IPS-11a (cell line): ENCODE measurements around the gene SSBP4.

Experiments
- H3K4me3 ChIP-seq: one replicate; pipeline ENCODE4 v1.5.1; 2013; ENCODE audit warnings: low read depth, low read length, control low read depth

The SSBP4 gene

DNA sequence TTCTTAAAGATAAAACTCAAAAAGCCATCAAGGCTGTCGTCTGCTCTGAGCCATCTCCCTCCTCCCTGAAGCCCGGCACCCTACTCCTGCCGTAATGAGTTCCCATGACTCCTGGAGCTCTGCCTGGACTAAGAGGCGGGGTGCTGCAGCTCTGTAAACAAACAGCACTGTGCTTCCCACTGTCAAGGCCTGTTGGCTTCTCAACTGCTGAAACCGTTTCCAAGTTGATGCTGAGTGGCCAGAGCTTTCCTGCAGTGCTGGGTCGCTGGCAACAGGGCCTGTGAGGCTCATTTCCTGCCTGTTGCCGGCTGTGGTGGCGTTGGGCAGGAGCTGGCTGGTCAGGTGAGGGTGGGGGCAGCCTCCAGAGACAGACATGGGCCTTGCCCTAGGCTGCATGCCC is 45.4 kb downstream of the SSBP4 start:
- no peak overlapping the region for H3K4me3 ChIP-seq

DNA sequence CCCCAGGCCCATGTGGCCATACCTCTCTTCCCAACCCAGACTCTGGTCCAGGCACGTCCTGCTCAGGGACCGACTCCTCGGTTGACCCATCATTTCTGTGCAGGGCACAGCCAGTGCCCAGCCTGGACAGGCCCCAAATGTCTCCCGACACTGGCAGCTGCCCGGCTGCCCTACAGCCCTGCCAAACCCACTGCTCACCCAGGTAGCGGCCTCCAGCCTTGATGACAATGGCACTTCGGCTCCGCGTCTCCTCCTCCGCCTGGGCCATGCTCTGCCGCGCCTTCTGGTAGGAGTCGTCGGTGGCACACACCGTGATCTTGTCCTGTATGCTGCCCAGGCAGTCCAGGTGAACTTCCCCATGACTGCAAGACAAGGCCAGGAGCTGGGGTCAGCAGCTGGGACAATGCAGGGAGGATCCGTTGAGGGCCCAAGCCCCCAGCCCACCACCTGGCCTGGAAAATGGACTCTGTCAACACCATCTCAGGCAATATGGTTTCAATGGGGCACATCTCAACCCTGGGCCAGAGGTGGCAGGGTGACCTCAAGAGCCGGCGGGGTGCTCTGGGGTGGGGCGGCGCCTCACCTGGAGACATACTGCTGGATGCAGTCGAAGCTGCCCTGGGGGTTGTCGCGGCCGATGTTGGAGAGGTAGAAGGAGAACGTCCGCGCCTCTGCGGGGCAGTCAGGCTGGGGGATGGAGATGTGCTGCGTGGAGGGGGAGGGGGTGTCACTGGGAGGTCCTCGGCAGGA is 46.2 kb downstream of the SSBP4 start:
- no peak overlapping the region for H3K4me3 ChIP-seq

DNA sequence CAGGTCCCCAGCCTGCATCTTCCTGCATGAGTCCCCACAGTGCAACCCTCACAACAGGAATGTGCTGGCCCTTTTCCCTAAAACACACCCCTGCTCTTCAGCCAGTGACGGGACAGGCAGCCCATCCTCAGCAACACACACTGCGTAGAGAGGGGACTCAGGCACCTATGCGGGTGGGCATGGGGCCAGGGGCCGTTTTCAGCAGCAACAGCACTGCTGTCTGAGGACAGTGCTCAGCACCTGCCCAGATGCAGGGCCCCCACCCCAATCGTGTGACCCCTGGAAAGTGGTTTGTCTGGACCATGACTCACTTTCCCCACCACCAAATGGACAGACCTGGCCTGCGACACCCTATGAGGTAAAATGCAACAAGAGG is 46.8 kb downstream of the SSBP4 start:
- H3K4me3 ChIP-seq = no peak overlapping the region

DNA sequence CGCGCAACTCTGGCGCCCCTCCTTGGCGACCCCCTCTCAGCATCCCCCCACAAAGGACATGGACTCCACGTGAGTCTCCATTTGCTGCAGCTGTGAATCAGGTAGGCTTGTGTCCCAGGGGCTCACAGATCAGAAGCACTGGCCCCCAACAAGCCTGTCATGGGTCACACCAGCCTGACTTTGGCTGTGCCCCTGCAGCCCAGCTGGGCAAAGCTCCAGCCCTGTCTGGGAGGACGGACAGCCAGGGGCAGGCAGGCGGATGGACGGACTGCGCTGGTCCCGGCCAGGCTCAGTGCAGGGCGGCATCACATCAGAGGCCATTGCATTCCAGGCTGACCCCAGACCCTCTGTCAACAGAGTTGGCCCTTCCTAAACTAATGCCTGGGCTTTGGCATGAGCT is 47.2 kb downstream of the SSBP4 start:
- no peak overlapping the region for H3K4me3 ChIP-seq

DNA sequence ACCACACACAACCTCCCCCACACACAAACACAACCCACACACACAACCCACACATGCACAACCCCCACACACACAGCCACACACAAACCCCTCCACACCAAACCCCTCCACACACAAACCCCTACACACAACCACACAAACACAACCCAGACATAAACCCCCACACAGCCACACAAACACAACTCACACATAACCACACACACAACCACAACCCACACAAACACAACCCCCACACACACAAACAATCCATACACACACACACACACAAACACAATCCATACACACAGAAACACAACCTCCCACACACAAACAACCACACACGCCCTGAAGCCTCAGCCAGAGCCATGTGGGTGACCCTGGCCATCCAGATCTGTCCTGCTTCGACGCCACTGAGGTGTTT is 48.8 kb downstream of the SSBP4 start:
- H3K4me3 ChIP-seq = no peak overlapping the region

DNA sequence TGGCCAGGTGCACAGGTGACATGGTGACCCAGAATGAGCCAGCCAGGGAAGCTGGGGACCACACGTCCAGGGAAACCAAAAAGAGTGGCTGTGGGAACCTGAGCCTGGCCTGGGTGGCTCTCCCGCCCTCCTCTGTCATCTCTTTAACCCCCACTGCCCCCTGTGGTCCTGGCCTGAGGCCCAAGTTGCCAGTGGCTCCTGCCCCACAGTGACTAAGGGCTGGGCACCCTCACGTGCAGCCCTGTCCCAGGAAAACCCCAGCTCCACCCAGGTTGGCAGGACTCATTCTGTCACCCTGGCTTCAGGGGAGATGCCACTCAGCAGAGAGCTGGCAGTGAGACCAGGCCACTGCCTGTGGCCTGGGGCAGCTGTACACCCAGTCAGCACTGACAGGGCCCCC is 49.3 kb downstream of the SSBP4 start:
- no peak overlapping the region for H3K4me3 ChIP-seq

DNA sequence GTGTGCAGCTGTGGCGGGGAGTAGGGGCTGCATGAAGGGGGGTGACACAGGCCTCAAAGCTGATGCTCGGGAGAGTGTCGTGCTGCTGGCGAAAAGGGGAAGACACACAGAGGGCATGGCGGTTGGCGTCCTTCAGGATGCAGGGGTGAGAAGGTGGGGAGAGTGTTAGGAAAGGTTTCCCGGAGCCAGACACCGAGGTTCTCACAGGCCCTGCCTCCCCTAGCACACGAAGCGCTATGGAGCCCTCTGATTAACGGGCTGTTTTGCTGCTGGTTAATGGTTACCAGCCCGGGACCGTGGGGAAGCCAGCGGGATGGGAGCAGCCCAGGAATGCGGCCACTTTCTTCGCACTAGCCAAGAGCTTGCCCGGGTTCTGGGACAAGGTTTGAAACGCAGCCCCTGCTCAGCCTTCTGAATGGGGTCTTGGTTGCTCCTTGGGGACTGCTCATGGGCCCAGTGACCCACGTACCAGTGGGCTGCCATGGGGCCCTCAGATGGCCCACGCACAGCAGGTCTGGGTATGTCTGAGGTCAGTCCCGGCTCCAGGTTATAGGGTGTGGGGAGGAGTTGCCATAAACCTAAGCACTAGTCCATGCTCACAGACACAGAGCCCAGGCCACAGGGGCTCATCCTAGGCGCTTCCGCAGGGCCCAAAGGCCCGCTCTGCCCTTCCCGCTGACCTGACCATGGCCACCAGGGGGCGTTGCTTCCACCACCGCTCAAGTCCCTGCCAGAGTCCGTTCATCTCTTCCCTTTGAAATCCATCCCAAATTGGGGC is 50.1 kb downstream of the SSBP4 start:
- H3K4me3 ChIP-seq = no peak overlapping the region

DNA sequence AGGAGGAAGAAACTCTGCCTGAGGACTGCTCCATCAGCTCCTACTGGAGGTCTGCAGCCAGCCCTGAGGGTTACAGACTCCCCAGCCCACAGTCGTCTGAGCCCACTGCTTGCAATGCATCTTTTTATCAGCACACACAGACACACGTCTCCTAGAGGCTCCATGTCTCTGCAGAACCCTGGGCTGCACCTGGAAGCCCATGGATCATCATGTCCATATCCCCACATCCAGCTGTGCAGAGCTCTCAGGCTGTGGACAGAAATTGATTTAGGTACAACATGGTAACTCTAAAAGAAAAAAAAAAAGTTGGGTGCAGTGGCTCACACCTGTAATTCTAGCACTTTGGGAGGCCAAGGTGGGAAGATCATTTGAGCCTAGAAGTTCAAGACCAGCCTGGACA is 51.6 kb downstream of the SSBP4 start:
- no peak overlapping the region for H3K4me3 ChIP-seq

DNA sequence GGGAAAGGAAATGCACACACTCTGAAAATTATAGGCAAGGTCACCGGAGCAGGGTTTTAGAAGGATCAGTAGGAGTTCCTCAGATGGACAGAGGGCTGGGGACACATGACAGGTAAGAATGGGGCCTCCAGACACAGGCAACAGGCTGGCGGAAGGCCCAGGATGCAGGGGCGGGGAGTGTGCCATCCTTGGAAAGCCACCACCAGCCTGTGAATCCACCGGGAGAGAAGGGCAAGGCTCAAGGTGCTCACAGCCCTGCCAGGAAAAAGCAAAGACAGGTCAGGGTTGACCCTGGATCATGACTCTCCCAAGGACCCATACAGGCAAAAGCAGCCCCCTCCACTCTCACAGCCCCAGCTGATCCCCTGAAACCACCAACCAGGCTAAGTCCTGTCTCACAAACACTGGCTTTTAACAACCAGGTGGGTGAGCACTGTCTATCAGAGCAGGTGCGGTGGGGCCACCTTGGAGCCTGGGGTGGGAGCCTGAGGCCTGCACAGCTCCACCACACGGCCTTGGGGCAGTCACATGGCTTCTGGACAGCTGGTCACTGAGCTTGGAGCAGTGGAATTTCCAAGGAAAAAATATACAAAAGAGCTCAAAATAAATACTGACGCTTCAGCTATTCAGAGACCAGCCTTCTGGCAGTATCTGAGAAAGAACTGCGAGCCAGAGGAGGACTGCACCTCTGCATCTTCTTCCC is 54.0 kb downstream of the SSBP4 start:
- no peak overlapping the region for H3K4me3 ChIP-seq

DNA sequence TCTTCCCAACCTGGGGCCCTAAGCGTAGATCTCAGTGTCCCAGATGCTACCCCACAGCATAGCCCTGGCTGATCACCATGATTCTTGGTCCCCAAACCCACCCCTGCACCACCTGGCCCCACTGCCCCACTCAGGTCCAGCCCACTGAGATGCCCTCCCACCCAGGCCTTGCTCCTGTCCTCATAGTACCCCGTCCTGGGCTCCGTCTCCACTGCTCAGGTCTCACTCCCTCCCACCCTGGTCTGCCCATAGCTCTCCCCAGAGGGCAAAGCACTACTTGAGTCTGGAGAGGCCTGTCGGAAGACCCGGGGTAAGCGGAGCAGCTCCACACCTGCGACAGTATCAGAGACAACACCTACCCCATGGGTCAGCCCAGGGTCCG is 54.5 kb downstream of the SSBP4 start:
- no peak overlapping the region for H3K4me3 ChIP-seq

DNA sequence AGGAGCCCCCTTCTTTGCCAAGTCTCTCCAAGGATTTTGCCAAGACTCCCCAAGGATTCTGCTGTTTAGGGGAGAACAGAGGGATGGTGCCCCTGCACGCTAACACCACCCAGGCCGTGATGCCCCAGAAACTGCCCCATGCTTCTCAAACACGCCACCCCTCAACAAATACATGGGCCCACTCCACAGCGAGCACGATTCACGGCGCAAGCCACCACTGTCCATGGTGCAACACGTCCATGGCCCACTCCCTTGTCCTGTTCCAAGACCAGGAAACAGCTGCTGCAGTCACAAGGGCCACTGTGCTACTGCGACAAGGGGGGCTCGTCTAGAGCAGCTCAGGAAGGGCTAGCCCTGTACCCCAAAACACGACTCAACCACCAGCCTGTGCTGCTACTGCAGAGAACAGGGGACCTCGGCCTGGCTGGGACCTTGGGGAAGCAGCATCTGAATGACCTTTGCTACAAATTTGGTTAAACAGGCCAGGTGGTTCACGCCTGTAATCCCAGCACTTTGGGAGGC is 55.2 kb downstream of the SSBP4 start:
- H3K4me3 ChIP-seq = no peak overlapping the region

DNA sequence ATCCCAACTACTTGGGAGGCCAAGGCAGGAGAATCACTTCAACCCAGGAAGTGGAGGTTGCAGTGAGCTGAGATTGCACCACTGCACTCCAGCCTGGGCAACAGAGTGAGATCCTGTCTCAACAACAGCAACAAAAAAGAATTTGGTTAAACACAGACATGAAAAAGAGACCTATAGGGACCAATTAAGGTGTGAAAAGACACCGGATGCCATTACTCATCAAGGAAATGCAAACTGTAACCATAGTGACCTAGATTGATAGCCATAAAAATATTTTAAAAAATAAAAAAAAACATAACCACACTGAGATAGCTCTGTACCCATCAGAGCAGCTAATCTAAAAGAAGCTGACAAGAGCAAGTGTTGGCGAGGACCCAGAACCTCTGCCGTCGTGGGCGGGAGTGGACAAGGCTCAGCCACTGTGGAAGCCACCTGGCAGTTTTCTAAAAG is 55.8 kb downstream of the SSBP4 start:
- no peak overlapping the region for H3K4me3 ChIP-seq

DNA sequence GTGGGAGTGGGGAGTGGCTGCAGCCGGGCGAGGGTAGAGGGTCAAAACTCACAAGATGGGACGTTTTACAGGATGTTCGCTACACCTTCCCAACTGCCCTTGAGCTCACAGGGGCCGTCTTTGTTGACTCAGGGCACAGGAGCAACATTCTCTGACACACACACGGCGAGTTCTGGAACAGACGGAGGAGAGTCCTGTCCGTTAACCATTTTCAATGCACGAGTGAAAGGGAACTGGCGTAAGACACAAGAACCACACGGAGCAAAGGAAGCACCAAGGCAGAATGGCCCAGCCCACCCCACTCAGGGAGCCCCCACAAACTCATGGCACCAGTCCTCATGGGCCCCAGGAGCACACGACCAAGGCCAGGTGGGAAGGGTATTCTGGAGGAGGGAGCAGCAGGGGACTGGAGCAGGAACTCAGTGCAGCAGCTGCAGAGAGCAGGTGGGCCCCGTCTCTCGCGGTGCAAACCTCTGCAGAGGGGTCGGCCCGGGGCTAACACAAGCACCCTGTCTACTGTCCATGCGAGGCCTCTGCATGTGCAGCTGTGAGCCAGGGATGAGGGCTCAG is 56.6 kb downstream of the SSBP4 start:
- no peak overlapping the region for H3K4me3 ChIP-seq

DNA sequence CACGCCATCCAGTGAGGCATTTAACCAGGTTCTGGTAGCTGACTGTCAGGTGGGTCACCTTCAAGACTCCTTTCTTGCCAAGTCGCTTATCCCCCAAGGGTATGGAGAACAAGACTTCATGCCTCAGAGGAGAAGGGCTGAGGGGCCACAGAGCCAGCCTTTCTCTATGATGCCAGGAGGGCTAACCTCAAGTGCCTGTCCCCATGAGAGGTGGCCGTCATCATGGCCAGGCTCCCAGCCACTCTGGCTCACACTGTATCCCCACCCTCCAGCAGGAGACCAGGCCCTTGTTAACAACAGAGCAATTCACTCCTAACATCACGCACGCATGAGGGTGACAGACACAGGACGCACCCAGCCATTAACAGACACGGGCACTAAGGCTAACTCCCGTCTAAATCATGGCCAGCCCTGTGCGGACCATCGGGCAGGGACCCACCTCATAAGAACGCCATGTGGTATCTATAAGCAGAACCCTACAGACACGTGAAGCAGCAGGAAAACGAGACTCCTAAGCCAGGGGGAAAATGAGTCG is 57.4 kb downstream of the SSBP4 start:
- no peak overlapping the region for H3K4me3 ChIP-seq

DNA sequence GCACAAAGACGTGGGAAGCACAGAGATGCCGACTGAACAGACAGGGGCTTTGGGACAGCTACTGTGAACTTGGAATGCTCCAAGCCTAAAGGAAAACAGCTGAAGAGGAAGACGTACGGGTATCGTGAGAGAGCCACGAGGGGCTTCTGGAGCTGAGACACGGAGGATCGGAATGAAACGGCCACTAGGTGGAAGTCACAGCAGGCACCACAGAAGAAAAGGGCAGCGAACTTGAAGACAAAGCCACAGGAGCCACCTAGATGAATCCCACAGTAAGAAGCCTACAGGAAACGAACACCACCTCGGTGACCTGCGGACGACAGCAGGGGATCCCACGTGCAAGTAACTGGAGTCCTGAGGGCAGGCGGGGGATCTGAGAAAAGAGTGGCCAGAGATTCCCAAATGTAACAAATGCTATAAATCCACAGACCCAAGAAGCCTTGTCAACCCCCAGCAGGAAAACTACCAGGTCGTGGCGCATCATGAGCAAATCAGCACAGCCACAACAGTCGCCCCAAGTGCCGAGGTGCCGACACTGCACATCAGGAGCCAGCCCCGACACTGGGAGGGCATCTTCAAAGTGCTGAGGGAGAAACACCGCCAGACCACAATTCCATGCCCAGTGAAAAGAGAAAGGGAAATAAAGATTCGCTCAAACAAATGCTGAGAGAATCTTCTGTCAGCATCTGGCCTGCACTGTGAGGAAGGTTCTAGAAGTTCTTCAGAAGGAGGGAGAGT is 58.0 kb downstream of the SSBP4 start:
- no peak overlapping the region for H3K4me3 ChIP-seq

DNA sequence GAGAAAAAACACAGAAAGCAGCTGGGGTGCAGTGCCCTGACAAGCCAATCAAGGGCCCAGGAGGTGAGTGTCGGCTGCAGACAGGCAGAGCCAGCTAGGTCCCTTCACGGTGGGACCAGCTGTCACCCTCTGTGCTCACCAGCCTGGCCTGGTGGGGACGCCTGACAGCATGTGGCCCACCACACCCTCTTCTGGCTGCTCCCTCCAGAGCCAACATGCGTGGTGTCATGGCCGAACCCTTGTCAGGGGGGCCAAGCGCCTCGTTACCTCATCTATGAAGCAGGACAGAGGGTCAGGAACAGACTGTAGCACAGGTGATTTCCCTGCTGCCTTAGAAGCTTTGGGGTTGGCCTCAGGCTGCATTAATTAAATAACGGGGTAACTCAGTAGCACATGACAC is 58.8 kb downstream of the SSBP4 start:
- no peak overlapping the region for H3K4me3 ChIP-seq

DNA sequence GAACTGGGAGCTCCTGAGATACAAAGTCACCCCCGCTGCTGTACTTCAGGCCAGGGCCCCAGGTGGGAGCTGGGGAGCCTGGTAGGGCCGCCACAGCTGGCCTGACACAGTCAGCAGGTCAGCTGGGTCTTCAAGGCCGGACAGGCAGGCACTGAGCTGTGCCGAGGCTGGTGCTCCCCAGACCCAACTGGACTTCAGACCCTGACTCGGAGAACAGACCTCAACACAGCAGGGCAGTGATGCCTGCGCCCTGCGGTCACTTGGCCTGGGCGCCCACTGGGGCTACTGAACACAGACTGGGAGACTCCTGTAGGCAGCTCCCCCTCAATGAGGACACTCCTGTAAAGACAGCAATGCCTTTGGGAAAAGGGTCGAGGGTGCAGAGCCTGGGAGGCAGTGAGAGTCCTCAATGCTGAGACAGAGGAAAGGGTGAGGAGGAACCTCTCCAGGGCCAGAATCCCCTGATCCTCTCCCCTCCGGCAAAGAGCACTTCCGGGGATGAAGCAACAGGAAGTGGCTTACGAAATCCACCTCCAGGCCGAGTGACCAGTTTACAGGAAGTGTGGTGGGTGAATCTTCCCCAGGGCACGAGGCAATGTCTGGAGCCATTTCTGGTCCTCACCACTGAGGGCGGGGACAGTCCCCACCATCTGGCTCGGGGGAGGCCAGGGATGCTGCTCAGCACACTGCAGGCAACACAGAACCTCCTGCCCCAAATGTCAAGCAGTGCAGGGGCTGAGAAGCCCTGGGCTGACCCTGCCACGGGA is 59.5 kb downstream of the SSBP4 start:
- no peak overlapping the region for H3K4me3 ChIP-seq

DNA sequence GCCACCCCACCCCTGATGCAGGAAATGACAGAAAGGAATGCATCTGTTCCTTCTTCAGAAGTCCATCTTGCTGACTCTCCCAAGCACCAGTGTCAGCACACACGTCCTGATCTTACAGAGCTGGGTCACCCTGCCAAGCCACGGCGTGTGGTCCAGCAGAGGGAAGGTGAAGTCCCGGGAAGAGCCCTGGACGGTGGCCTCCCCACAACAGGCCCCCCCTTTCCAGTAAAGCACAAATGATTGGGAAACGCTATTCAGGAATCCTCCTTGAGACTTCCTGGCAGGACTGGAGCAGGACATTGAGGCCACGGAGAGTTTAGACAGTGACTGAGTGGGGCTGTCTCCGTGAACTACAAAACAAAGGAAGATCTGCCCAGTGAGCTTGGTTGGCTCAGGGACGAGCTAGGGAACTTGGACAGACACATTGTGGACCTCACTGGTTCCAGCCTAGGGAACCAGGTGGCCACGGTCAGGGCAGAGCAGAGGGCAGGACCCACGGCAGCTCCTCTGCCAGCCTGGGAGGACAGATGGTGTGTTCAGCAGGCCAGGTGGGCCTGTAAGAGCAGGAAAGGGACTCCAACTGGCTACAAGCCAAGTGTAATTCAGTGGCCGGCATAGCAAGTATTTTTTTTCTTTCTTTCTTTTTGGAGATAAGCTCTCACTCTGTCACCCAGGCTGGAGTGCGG is 61.0 kb downstream of the SSBP4 start:
- no peak overlapping the region for H3K4me3 ChIP-seq
